NCI-H460 (cell line): ENCODE results near the gene DAGLB. TPM values are rescaled to one million over a fixed set of nuclear protein-coding genes. Genes with fewer than 3 reads are reported as not detected.
"Not testable (repeated sequence)": the region's sequence is repeated elsewhere in the genome, so short reads cannot be mapped to it uniquely, and the experiment has no call there.

Experiments used
- DNase-seq: peaks from one replicate; pipeline ENCODE4 v3.0.0-alpha.2; 2016; ENCODE audit warnings: low read depth; ENCODE audit errors: extremely low read depth
- total RNA-seq: library from RNA; depleted of rRNA; stranded (reverse); fragments of >200 nt; shearing (Covaris generic); gene quantifications from 2 replicates; pipeline ENCODE4 v1.2.3, GENCODE V29; 2014

Gene DAGLB
- total RNA-seq, 1 experiment from 2014 or later, result 8.7 TPM

GRCh38 chr7:6400243-6401105 lies 47.3 kb downstream of the DAGLB start:
- DNase-seq, result not testable (repeated sequence)

DNA sequence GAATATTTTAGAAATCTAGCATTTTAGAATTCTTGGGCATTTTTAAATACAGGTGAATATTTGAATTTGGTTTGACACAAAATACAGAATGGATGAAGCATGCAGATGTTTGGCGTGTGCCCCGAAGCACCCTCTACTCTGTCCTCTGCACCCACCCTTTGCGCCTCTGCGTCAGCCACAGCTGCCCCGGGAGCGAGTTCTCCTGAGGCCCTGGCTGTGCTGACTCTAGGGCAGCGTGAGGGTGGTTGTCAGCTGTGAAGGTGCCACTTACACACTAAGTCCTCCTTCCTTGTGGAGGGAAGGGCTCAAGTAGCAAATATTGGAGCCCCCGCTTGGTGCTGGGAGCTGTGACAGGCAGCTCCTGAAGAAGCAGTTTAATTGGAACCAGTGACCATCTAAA lies 48.4 kb downstream of the DAGLB start:
- no peak for DNase-seq

- DNase-seq, result no peak
Observed at GRCh38 chr7:6398943-6399342, 48.8 kb downstream of the DAGLB start.

- DNase-seq, result not testable (repeated sequence)
Observed at GRCh38 chr7:6397759-6398495, 49.8 kb downstream of the DAGLB start.

- DNase-seq, result no peak
Observed at GRCh38 chr7:6395898-6396595, 51.7 kb downstream of the DAGLB start.

DNA sequence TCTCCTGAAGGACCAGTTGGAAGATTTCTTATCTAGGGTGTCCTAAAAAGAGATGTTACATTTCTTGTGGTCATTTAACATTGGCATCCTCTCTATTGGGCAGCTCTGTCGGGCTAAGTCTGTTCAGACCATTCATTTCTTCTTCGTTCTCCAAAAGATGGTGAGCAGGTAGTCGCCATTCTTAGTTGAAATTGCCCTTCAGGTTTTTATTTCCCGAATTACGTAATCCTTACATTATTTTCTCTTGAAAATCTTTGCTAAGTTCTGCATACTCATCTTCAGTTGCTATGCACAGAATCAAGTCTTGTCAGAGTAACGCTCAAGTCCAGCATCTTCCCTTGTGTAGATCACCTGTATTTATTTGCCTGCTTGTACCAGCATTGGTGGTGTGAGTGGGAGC lies 53.6 kb downstream of the DAGLB start:
- DNase-seq, result no peak

DNA sequence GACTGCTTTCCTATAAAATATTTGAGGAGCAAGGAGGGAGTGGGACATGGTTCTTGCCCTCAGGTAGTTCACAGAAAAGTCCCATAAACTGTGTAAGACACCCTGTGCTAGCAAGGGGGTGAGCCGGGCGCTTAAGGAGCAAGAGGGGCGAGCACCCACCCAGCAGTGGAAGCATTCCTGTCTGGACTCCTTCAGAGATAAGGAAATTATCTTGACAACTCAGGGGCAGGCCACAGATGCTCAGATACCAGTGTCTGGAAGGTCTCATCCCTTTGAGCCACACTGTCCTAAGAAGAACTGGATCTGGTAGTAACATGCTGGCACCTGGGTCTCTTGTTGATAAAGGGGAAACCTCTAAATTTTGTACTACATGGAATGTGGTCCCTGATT lies 54.1 kb downstream of the DAGLB start:
- DNase-seq, result no peak

DNA sequence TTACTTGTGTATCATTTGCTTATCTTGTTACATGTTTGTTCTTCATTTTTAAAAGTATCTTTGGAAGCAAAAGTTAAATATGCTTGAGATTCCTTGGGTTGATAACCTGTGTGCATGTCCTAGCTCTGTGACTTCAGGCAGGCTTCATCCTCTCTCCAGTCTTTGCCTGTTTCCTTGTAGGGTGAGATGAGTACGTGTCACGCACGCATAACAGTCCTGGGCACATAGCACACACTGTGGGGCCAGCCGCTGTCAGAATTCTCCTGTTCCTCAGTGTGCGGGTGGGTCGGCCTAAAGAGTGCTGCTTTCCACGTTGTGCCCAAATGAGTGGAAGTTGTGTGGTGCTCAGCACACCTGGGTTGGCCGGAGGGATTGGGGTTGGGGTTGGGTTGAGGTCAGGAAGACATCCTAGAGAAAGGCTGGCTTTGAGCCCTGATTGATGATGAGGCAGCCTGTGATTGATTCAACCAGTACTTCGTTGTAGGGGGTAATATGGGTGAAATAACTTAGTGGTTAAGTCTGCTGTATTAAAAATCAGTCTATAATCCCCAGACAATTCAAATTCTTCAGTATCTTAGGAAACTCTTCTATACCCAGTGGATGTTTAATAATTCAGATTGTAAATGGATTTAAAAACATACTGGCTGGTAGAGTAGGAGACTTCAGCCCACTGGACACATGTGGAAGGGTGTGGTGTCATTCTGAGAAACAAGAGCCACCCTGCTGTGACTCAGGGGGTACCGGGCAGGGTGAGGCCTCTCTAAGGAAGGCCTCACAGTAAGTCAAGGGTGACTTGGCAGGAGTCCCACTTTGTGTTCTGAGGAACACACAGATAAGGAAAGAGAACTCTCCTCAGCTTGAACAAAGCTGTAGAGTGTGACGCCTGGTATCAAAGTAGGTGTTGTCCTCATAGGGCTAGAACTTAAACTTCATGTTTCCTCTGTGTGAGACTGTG lies 54.8 kb downstream of the DAGLB start:
- DNase-seq, result peak; percentile 36

- no peak for DNase-seq
Observed at GRCh38 chr7:6389728-6390127, 58.0 kb downstream of the DAGLB start.

- no peak for DNase-seq
Observed at GRCh38 chr7:6387734-6388294, 59.9 kb downstream of the DAGLB start.

DNA sequence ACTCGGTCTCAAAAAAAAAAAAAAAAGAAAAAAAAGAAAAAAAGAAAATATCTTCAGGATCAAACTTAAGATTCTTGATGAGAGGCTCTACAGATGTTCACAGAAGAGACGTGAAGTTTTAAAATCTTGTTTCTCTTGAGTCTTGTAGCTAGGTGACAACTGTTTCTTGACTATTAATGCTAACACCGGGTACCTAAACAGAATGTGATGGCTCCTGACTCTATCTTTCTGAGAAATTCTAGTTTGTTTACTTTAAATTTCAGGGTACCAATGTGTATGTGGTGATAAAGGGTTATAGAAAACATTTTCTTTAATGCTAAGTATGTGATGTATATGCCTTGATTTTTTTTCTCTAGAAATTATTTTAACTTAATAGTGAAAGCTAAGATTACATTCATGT lies 61.0 kb downstream of the DAGLB start:
- no peak for DNase-seq

DNA sequence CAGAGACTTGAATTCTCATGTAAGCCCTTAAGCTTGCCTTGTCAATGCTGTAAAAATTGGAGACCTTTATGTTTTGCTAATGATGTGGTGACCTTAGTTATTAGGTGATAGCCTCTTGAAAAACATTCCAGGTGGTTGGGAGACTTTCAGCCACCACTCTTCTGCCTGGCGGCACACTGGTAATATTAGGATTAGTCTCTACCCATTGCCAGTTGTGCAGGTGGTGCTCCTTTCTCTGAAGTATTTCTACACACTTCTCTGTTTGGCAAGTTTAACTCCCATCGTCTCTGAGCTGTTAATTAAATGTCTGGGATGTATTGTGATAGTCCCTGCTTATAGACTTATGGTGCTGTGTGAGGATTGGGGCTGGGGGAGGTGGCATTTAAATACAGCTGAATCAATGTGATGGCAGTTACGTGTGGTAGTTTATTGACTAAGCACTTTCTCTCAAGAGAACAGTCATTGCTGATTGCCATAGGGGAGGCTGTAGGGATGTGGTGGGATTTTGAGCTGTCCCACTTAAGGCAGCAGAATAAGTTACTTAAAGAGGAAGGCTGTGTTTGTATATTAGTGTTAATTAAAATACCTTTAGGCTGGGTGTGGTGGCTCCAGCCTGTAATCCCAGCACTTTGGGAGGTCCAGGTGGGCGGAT lies 61.7 kb downstream of the DAGLB start:
- no peak for DNase-seq

GRCh38 chr7:6385110-6385781 lies 62.5 kb downstream of the DAGLB start:
- peak; percentile 85 for DNase-seq

DNA sequence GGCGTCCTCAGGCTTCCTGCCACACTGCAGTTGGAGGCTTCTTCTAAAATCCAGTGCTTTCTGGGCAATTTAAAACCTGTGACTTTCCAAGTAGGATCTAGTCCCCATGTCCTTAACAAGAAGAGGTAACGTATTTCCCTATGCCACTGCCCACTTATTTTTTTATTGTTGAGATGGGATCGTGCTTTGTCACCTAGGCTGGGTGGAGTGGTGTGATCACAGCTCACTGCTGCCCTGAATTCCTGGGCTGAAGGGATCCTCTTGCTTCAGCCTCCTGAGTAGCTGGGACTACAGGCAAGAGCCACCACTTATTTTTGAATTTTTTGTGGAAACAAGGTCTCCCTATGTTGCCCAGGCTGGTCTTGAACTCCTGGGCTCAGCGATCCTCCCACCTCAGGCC lies 63.4 kb downstream of the DAGLB start:
- no peak for DNase-seq

DNA sequence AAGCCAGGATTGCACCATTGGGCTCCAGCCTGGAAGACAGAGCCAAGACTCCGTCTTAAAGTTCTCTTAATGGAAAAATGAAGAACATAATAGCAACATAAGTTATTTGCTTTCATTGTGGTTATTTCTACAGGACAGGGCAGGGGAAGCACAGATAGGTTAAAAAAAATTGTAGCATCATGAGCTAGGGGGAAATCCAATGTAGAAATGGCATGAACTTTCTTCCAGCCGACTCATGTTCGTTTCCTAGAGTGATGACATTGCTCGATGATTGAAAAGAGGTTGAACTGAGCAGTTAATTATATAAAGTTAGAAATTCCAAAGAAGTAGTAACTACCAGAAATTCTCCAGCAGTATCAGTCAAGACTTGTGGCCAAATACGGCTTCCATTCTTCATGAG lies 64.9 kb downstream of the DAGLB start:
- DNase-seq, result no peak

GRCh38 chr7:6381846-6382245 lies 65.9 kb downstream of the DAGLB start:
- DNase-seq, result not testable (repeated sequence)

DNA sequence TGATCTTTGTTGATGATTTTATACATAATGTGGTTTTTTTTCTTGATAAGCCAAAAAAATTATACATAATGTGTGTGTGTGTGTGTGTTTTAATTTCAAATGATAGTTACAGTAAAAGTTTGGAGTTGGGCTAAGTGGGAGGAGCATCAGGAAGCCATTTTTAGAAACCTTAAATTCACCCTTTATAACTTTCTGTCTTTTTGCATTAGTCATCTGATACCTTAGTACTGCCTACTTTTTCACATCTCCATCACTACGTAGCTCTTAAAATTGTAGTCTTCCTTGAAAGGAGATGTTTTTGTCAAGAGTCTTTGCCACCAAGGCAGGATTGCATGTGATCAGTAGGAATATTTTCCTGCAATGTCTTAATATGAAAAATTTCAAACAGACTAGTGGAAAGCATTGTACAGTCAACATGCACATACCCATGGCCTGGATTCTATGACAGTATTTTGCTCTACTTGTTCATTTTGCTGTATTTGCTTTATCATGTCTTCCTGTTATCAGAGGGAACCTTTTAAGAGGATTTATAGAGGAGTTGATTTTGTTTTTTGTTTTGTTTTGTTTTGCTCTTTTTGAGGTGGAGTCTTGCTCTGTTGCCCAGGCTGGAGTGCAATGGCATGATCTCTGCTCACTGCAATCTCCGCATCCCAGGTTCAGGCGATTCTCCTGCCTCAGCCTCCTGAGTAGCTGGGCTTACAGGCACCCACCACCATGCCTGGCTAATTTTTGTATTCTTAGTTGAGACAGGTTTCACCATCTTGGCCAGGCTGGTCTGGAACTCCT lies 67.3 kb downstream of the DAGLB start:
- no peak for DNase-seq

GRCh38 chr7:6379886-6380285 lies 67.9 kb downstream of the DAGLB start:
- no peak for DNase-seq
